Colonic mucosa (tissue), 4 donors: Measurements from ENCODE around the gene BARHL2. TPM values are rescaled to one million over a fixed set of nuclear protein-coding genes. Genes with fewer than 3 reads are reported as not detected.

Experiments used
- DNase-seq: peaks from one replicate; pipeline ENCODE4 v3.0.0-alpha.2; 2020
- H3K27ac ChIP-seq: fragments of 200-600 bp; one replicate; pipeline ENCODE4 v1.8.0; 2021
- H3K27me3 ChIP-seq: fragments of 200-600 bp; one replicate; pipeline ENCODE4 v1.8.0; 2021
- H3K36me3 ChIP-seq: fragments of 200-600 bp; one replicate; pipeline ENCODE4 v1.8.0; 2021
- H3K4me1 ChIP-seq: fragments of 200-600 bp; one replicate; pipeline ENCODE4 v1.8.0; 2021; ENCODE audit warnings: mild to moderate bottlenecking
- H3K4me3 ChIP-seq: fragments of 200-600 bp; one replicate; pipeline ENCODE4 v1.8.0; 2021
- H3K9ac ChIP-seq, 2 donors: one replicate each; pipeline ENCODE4 v1.7.0; 2013; ENCODE audit warnings: control low read depth in 2 of 2, low read depth in 2 of 2, low read length in 2 of 2
- H3K9me3 ChIP-seq: fragments of 200-600 bp; one replicate; pipeline ENCODE4 v1.8.0; 2021
- CTCF ChIP-seq: fragments of 200-600 bp; IDR thresholded peaks from one replicate; pipeline ENCODE4 v1.8.0; 2022; ENCODE audit warnings: antibody characterized with exemption, mild to moderate bottlenecking
- intact Hi-C: fragments of 100-400 bp; cut with DNase I; formaldehyde crosslinking; loops from one replicate; pipeline ENCODE4 v1.14.1; 2022
- total RNA-seq, 2 donors: library from RNA; stranded (reverse); fragmentation: NEBNext Ultra II Directional in 1 of 2; extraction: Animal tissue kit (Norgen Biotek cat#: 25700) in 1 of 2; gene quantifications; one replicate each; pipeline ENCODE4 v1.2.1, GENCODE V29; 2021
- donor health status: healthy.
- donor health status: DM: no; HTN: no; CAD: no.
- donor health status: DM: no; HTN: no; CAD: no.

Gene BARHL2
- total RNA-seq, 2 donors from 2014 or later, result not detected

- no peak for TF ChIP-seq CTCF
- H3K36me3 ChIP-seq, result no peaks in the 10 kb centered on the region
- no peak overlapping the region for H3K9ac ChIP-seq
- H3K4me3 ChIP-seq, result peak overlapping the region; percentile 20
- no peak overlapping the region for H3K27ac ChIP-seq
- no peak for DNase-seq
- no peaks in the 10 kb centered on the region for H3K4me1 ChIP-seq
- H3K27me3 ChIP-seq, result peaks cover 93% of the 10 kb centered on the region
- intact Hi-C loops, result no loop called here
- no peaks in the 10 kb centered on the region for H3K9me3 ChIP-seq
These were observed 9.8 kb downstream of the BARHL2 start for GRCh38 chr1:90707363-90707710.

DNA sequence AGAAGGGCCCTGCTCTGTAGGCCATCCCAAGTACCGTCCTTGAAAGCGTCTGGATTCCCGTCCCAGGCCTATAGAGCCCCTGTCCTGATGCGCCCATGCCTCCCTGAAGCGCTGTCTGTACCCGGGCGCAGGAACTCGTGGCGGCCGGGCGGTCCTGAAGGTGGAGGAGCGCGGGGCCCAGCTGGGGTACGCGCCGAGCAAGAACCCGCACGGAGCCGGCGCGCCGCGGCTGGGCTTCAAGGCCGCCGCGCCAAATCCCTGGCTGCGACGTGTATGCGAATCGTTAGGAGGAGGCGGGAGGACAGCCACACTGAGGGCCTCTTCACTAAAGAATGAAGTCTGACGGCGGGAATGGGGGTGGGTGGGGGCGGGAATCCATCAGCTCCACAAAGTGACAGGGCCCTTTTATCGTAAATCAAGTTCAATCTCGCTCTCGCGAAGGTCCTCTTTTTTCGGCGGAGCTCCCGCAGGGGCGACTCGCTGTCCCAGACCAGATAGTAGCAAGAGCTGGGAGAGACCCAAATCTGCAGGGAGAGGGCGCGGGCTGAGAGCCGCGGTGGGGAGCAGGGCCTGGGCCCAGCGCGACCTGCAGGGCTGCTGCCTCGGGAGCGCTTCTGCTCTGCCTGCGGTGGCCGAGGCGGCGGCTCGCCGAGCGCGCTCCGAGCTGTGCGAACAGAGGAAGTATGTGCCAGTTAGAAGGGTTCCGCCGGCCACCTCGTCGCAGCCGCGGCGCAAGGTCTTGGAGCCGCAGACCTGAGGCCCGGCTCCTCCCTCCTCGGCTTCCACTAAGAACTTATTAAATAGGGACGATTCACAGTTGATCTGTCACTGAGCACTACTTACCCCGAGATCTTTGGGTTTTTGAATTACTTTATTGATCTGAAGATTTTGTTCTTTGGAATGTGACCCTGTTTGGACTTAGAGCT lies 10.4 kb downstream of the BARHL2 start:
- Histone ChIP-seq H3K4me1 (no peaks in the 10 kb centered on the region), H3K9me3 (no peaks in the 10 kb centered on the region), H3K4me3 (peak overlapping the region; percentile 20), H3K27me3 (peaks cover 89% of the 10 kb centered on the region), H3K9ac (no peak overlapping the region), H3K27ac (no peak overlapping the region), H3K36me3 (no peaks in the 10 kb centered on the region)
- TF ChIP-seq CTCF, result no peak
- DNase-seq, result no peak
- intact Hi-C loops, result no loop called here

DNA sequence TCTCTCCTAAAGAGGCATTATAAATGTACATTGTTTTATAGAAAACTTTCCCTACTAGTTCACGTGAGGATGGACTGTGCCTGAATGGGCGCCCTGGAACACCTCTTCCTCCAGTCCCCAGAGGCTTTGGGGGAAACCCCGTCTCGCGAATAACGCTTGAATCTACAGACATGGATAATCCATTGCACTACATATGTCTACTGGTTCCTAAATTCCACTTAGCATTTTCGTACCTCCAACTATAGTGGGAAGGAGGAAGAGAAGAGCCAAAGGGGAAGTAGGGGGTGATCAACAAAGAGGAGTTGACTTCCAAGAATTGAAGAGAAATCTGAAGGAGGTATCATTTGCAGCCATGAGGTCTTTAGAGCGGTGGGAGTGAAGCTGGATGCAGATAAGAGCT lies 11.1 kb downstream of the BARHL2 start:
- intact Hi-C loops, result no loop called here
- TF ChIP-seq CTCF, result no peak
- no peaks in the 10 kb centered on the region for H3K9me3 ChIP-seq
- no peaks in the 10 kb centered on the region for H3K4me1 ChIP-seq
- no peak overlapping the region for H3K27ac ChIP-seq
- no peaks in the 10 kb centered on the region for H3K36me3 ChIP-seq
- peaks cover 81% of the 10 kb centered on the region for H3K27me3 ChIP-seq
- H3K4me3 ChIP-seq, result no peak overlapping the region
- DNase-seq, result no peak
- no peak overlapping the region for H3K9ac ChIP-seq

DNA sequence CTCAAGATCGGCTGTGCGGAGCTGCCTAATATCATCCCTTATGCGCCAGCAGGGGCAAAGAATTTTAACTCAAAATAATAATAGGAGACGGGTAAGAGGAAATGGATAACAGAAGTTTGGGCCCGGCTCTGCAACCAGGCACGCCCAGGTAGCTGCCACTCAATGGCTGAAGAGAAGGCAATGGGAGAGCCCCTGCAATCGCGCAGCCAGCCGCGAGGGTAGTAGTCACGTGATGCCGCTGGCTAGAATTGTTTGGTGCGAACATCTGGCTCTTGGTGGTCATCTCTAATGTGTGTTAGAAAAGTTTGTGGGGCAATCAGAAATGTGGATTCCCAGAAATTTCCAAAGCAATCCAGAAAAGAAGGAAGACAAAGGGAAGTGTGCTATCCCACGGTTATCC lies 12.3 kb downstream of the BARHL2 start:
- Histone ChIP-seq H3K4me1 (no peaks in the 10 kb centered on the region), H3K4me3 (no peak overlapping the region), H3K36me3 (no peaks in the 10 kb centered on the region), H3K9ac (no peak overlapping the region), H3K9me3 (no peaks in the 10 kb centered on the region), H3K27me3 (peaks cover 70% of the 10 kb centered on the region), H3K27ac (no peak overlapping the region)
- intact Hi-C loops, result no loop called here
- TF ChIP-seq CTCF, result no peak
- no peak for DNase-seq

GRCh38 chr1:90694846-90695245 lies 22.3 kb downstream of the BARHL2 start:
- H3K36me3 ChIP-seq, result no peaks in the 10 kb centered on the region
- no peak for DNase-seq
- no peak overlapping the region for H3K4me3 ChIP-seq

More at GRCh38 chr1:90694846-90695245, 22.3 kb downstream of the BARHL2 start:
- H3K27me3 ChIP-seq, result no peaks in the 10 kb centered on the region
- no peak for TF ChIP-seq CTCF
- H3K27ac ChIP-seq, result no peak overlapping the region
- H3K9me3 ChIP-seq, result no peaks in the 10 kb centered on the region
- intact Hi-C loops, result no loop called here
- H3K9ac ChIP-seq, result no peak overlapping the region
- H3K4me1 ChIP-seq, result no peaks in the 10 kb centered on the region
